GM12878 (cell line): ENCODE data around the gene DGLUCY. TPM values are rescaled to one million over a fixed set of nuclear protein-coding genes. Genes with fewer than 3 reads are reported as not detected.
A peak's percentile ranks its signal among the peaks of the same experiment; 100 is the strongest.

Experiments
- ATAC-seq: fragments of 200-7000 bp; cut with Tn5 transposase; 3 replicates; pipeline ENCODE4 v1.9.1; 2020; ENCODE audit warnings: mild to moderate bottlenecking, moderate library complexity
- BruUV-seq: library from RNA; stranded (reverse); fragments of 400-500 nt; replicated peaks from 2 replicates; lab custom pipeline; 2021; lab: Mats Ljungman, UMichigan
- CTCF ChIA-PET: fragments of 300-600 bp; sonication (Branson Sonifier 250); formaldehyde crosslinking; extraction: SDS; loops from one replicate; lab custom pipeline; 2021; ENCODE audit warnings: inconsistent platforms; lab: Yijun Ruan, JAX
- POLR2A ChIA-PET: fragments of 350-600 bp; formaldehyde crosslinking; extraction: SDS; loops from one replicate; lab custom pipeline; 2021; ENCODE audit warnings: inconsistent platforms; lab: Charles Lee
- RAD21 ChIA-PET: fragments of 300-600 bp; sonication (Branson Sonifier 250); formaldehyde crosslinking; loops from one replicate; lab custom pipeline; 2023; ENCODE audit warnings: antibody characterized with exemption; ENCODE audit not compliant: unreplicated experiment; lab: Charles Lee
- SMC1A ChIA-PET: fragments of 300-600 bp; sonication (Branson Sonifier 250); formaldehyde crosslinking; loops from one replicate; lab custom pipeline; 2023; ENCODE audit not compliant: unreplicated experiment, uncharacterized antibody; lab: Charles Lee
- DNase-seq: peaks from one replicate; pipeline ENCODE4 v3.0.0-alpha.2; 2011; ENCODE audit warnings: low read depth, low spot score
- FAIRE-seq: peaks from 3 replicates; lab custom pipeline; 2011; peaks lifted over from hg19 to GRCh38; lab: Jason Lieb, UNC
- H2AFZ ChIP-seq: 2 replicates; pipeline ENCODE4 v1.6.0; 2011; ENCODE audit warnings: low read depth, low read length, control low read depth; ENCODE audit not compliant: control insufficient read depth
- H3K27ac ChIP-seq: 2 replicates; pipeline ENCODE4 v1.5.1; 2011; ENCODE audit warnings: control low read depth; ENCODE audit not compliant: control insufficient read depth, insufficient read depth
- H3K27me3 ChIP-seq, 2 experiments: replicated peaks in 1 of 2; 2 replicates each; pipeline versions ENCODE4 v1.6.0 to v1.6.1; 2011; ENCODE audit warnings: low read length in 1 of 2; ENCODE audit not compliant: control insufficient read depth in 2 of 2, insufficient read depth in 2 of 2
- H3K36me3 ChIP-seq, 2 experiments: 2 replicates each; pipeline ENCODE4 v1.5.1; 2011; ENCODE audit warnings: low read length in 1 of 2; ENCODE audit not compliant: control insufficient read depth in 2 of 2, insufficient read depth in 2 of 2
- H3K4me1 ChIP-seq: 2 replicates; pipeline ENCODE4 v1.6.1; 2011; ENCODE audit warnings: mild to moderate bottlenecking, low read length, moderate library complexity, mixed read lengths; ENCODE audit not compliant: control insufficient read depth, insufficient read depth
- H3K4me2 ChIP-seq: 2 replicates; pipeline ENCODE4 v1.6.0; 2011; ENCODE audit warnings: control low read depth; ENCODE audit not compliant: control insufficient read depth, insufficient read depth
- H3K4me3 ChIP-seq: fragments of 200-600 bp; sonication (generic); 2 replicates; pipeline ENCODE4 v1.5.1; 2016
- H3K79me2 ChIP-seq: 2 replicates; pipeline ENCODE4 v1.6.0; 2011; ENCODE audit warnings: low read length; ENCODE audit not compliant: control insufficient read depth, insufficient read depth
- H3K9ac ChIP-seq: 2 replicates; pipeline ENCODE4 v1.8.0; 2011; ENCODE audit warnings: low read length, control low read depth, mixed read lengths; ENCODE audit not compliant: control insufficient read depth, insufficient read depth
- H3K9me3 ChIP-seq: replicated peaks from 3 replicates; pipeline ENCODE4 v1.5.1; 2011; ENCODE audit warnings: mild to moderate bottlenecking, low read length; ENCODE audit not compliant: control insufficient read depth, insufficient read depth
- H4K20me1 ChIP-seq: 2 replicates; pipeline ENCODE4 v1.6.0; 2011; ENCODE audit not compliant: control insufficient read depth, insufficient read depth
- EP300 ChIP-seq, 2 experiments: fragments of 150-350 bp in 1 of 2; IDR thresholded peaks; 2 replicates each; pipeline ENCODE4 v1.6.1; 2011 to 2012; ENCODE audit warnings: low read depth in 2 of 2, low read length in 2 of 2, borderline replicate concordance in 1 of 2, improper control_type of control experiment in 1 of 2, inconsistent platforms in 1 of 2; ENCODE audit not compliant: control insufficient read depth in 1 of 2
- HDAC2 ChIP-seq: fragments of 200-600 bp; sonication (generic); IDR thresholded peaks from 2 replicates; pipeline ENCODE4 v1.6.1; 2017
- HDGF ChIP-seq: fragments of 450-650 bp; IDR thresholded peaks from 2 replicates; pipeline ENCODE4 v1.6.1; 2016; ENCODE audit warnings: antibody characterized with exemption
- NBN ChIP-seq: fragments of 450-650 bp; IDR thresholded peaks from 2 replicates; pipeline ENCODE4 v1.6.1; 2016
- PRDM15 ChIP-seq: fragments of 450-650 bp; formaldehyde crosslinking; IDR thresholded peaks from 2 replicates; pipeline ENCODE4 v1.4.0; 2020; ENCODE audit warnings: mild to moderate bottlenecking, moderate library complexity
- SMARCA5 ChIP-seq: fragments of 450-650 bp; IDR thresholded peaks from 2 replicates; pipeline ENCODE4 v1.6.1; 2017; ENCODE audit warnings: mild to moderate bottlenecking
- SMC3 ChIP-seq: IDR thresholded peaks from 2 replicates; pipeline ENCODE4 v1.6.1; 2011; ENCODE audit warnings: low read length, improper control_type of control experiment, borderline replicate concordance
- STAT1 ChIP-seq: fragments of 450-650 bp; conservative IDR thresholded peaks from 2 replicates; pipeline ENCODE4 v1.6.1; 2014; ENCODE audit warnings: antibody characterized with exemption, mild to moderate bottlenecking
- USF2 ChIP-seq: IDR thresholded peaks from 2 replicates; pipeline ENCODE4 v1.6.1; 2011; ENCODE audit warnings: low read depth, low read length, improper control_type of control experiment, borderline replicate concordance
- WRNIP1 ChIP-seq: IDR thresholded peaks from 2 replicates; pipeline ENCODE4 v1.6.1; 2011; ENCODE audit warnings: low read depth, low read length, improper control_type of control experiment, borderline replicate concordance
- ZBED1 ChIP-seq: IDR thresholded peaks from 2 replicates; pipeline ENCODE4 v1.6.1; 2016; ENCODE audit warnings: borderline replicate concordance
- WGBS: methylation state at CpG from one replicate; pipeline ENCODE4 v1.1.6; 2016; ENCODE audit warnings: low lambda C conversion rate; ENCODE audit not compliant: insufficient replicate concordance, insufficient coverage; ENCODE audit errors: missing lambda C conversion rate; 5-methylcytosine and 5-hydroxymethylcytosine counted together
- in situ Hi-C: fragments of 300-500 bp; cut with MboI; formaldehyde crosslinking; loops from 9 replicates; pipeline ENCODE4 v1.14.3; 2018; ENCODE audit warnings: mixed read lengths
- intact Hi-C: fragments of 100-400 bp; cut with micrococcal nuclease; formaldehyde crosslinking; loops from one replicate; pipeline ENCODE4 v1.14.2; 2022; ENCODE audit not compliant: unreplicated experiment
- polyA plus RNA-seq, 11 experiments: library from polyadenylated mRNA; depleted of rRNA in 4 of 11; unstranded in 6 of 11; stranded (reverse) in 5 of 11; fragments of >200 nt; fragmentation: Nextera tagmentation in 4 of 11; fragmentation: Illumina TruSeq in 1 of 11; extraction: Ambion mirVana in 4 of 11; extraction: Trizol in 1 of 11; gene quantifications; 1 replicate in 1 of 11; 2 replicates in 10 of 11; pipeline versions ENCODE4 v1.2.1 to v1.2.3, GENCODE V29; 2011 to 2016; ENCODE audit warnings: inconsistent platforms in 2 of 11, missing spikeins in 2 of 11, low read depth in 1 of 11
- total RNA-seq, 4 experiments: library from RNA; depleted of rRNA in 3 of 4; stranded (reverse); fragments of >200 nt in 3 of 4; fragmentation: Illumina TruSeq in 1 of 4; extraction: Trizol in 1 of 4; gene quantifications; 2 replicates each; pipeline versions ENCODE4 v1.2.1 to v1.2.3, GENCODE V29; 2013 to 2021

DGLUCY gene
- total and polyA plus RNA-seq, 10 of the 15 experiments (the other 5 are each of a cell fraction or from before 2014, with no cell fraction given): 15.0 to 70.3 (median 55.1) TPM

- no peak overlapping the region for H3K27ac ChIP-seq
- DNase-seq: no peak
- TF ChIP-seq USF2 (no peak), ZBED1 (no peak), HDGF (no peak), NBN (no peak), STAT1 (no peak), SMARCA5 (no peak), SMC3 (no peak), EP300 (IDR thresholded peaks at IDR 0.05; ENCODE audit: borderline replicate concordance in 1 of 2, control insufficient read depth in 1 of 2, low read depth in 2 of 2, low read length in 2 of 2) (no peak), PRDM15 (CRISPR knock-in tag) (no peak), WRNIP1 (no peak), HDAC2 (no peak)
- H3K79me2 ChIP-seq: peaks cover 10% of the 10 kb centered on the region
- no peak for FAIRE-seq
- intact Hi-C loops: no loop called here
- H3K36me3 ChIP-seq: peaks cover 8 to 13% of the 10 kb centered on the region in 2 experiments
- ChIA-PET CTCF (interaction anchor here (0.6 to 1.0 kb wide), 2 partner anchors 8 to 10 kb away, joined by 3 read pairs; no protein-coding TSS in a partner anchor), SMC1A (interaction anchor here (1.4 kb wide), 1 partner anchor 46 kb away, joined by 3 read pairs; no protein-coding TSS in a partner anchor), POLR2A (interaction anchor here (1.1 to 1.8 kb wide), 2 partner anchors 14 to 16 kb away, joined by 3 to 6 read pairs; partner anchors contain the start of gene DGLUCY), RAD21 (no interaction called here)
- no peak overlapping the region for H3K4me2 ChIP-seq
- H4K20me1 ChIP-seq: no peaks in the 10 kb centered on the region
- ATAC-seq: peak; percentile 70
- H3K4me1 ChIP-seq: peaks cover 8% of the 10 kb centered on the region
- peaks cover 5% of the 10 kb centered on the region; the same call in 1 of the 3 replicates for H3K9me3 ChIP-seq
- H3K4me3 ChIP-seq: no peak overlapping the region
- no peak overlapping the region for H3K9ac ChIP-seq
- H2AFZ ChIP-seq: no peak overlapping the region
- BruUV-seq: no TSS peak
- WGBS: 23% methylated on average over 2 of the region's 2 CpGs
- H3K27me3 ChIP-seq: no peaks in the 10 kb centered on the region
- in situ Hi-C loops: loop anchor here (5.0 kb wide), 1 partner anchor 222 kb away; no protein-coding TSS in a partner anchor
Observed at GRCh38 chr14:91129261-91129660, 15.4 kb downstream of the DGLUCY start.
